Tibial nerve (tissue), 4 donors: ENCODE data around the gene DDX39B. TPM values are rescaled to one million over a fixed set of nuclear protein-coding genes. Genes with fewer than 3 reads are reported as not detected.

Source experiments
- DNase-seq, 2 donors: peaks; one replicate each; pipeline ENCODE4 v3.0.0-alpha.2; 2019; ENCODE audit warnings: low spot score in 2 of 2
- H3K27ac ChIP-seq, 4 donors: fragments of 200-600 bp; sonication (generic) in 3 of 4; one replicate each; pipeline ENCODE4 v1.5.1; 2017 to 2019; ENCODE audit warnings: mild to moderate bottlenecking in 1 of 4
- H3K27me3 ChIP-seq, 2 donors: fragments of 200-600 bp; sonication (generic) in 1 of 2; one replicate each; pipeline versions ENCODE4 v1.5.1 to v1.6.0; 2017 to 2019
- H3K36me3 ChIP-seq, 3 donors: fragments of 200-600 bp; sonication (generic); one replicate each; pipeline ENCODE4 v1.5.1; 2018 to 2019
- H3K4me1 ChIP-seq, 4 donors: fragments of 200-600 bp; sonication (generic) in 3 of 4; one replicate each; pipeline ENCODE4 v1.5.1; 2017 to 2019
- H3K4me3 ChIP-seq, 4 donors: fragments of 200-600 bp; sonication (generic) in 3 of 4; one replicate each; pipeline ENCODE4 v1.5.1; 2017 to 2019; ENCODE audit warnings: mild to moderate bottlenecking in 1 of 4, moderate library complexity in 1 of 4
- H3K9me3 ChIP-seq, 4 donors: fragments of 200-600 bp; sonication (generic) in 3 of 4; one replicate each; pipeline ENCODE4 v1.5.1; 2017 to 2019
- CTCF ChIP-seq, 5 experiments: fragments of 200-600 bp in 3 of 5; fragments of 450-650 bp in 2 of 5; sonication (generic) in 3 of 5; IDR thresholded peaks; one replicate each; pipeline ENCODE4 v1.5.1; 2016 to 2019; ENCODE audit warnings: antibody characterized with exemption in 5 of 5, mild to moderate bottlenecking in 3 of 5, moderate library complexity in 2 of 5
- EP300 ChIP-seq, 2 donors: sonication (generic); formaldehyde crosslinking; IDR thresholded peaks; one replicate each; pipeline ENCODE4 v1.6.1; 2017; ENCODE audit warnings: antibody characterized with exemption in 2 of 2, mild to moderate bottlenecking in 1 of 2
- POLR2A ChIP-seq, 2 donors: fragments of 450-650 bp; IDR thresholded peaks; one replicate each; pipeline ENCODE4 v1.6.1; 2017; ENCODE audit warnings: antibody characterized with exemption in 2 of 2, mild to moderate bottlenecking in 2 of 2, moderate library complexity in 2 of 2
- WGBS, 2 donors: methylation state at CpG; one replicate each; pipeline ENCODE4 v1.1.5; 2018; 5-methylcytosine and 5-hydroxymethylcytosine counted together
- total RNA-seq, 4 donors: library from RNA; depleted of rRNA; stranded (reverse); fragments of >200 nt; gene quantifications; one replicate each; pipeline ENCODE4 v1.1.0, GENCODE V29; 2016

Gene DDX39B
- total RNA-seq, 4 donors from 2014 or later = 306 to 436 (median 358) TPM

GRCh38 chr6:31559958-31560696 lies 18.3 kb upstream of the DDX39B start:
- H3K9me3 ChIP-seq = no peaks in the 10 kb centered on the region
- peaks cover 0 to 29% (median 17%) of the 10 kb centered on the region in 4 donors for H3K4me1 ChIP-seq
- no peaks in the 10 kb centered on the region for H3K27me3 ChIP-seq
- peaks cover 0 to 49% (median 0%) of the 10 kb centered on the region in 3 donors for H3K36me3 ChIP-seq
- DNase-seq = peak in 1 of 2 donors; percentile 34
- 57 to 64% methylated on average over 7 of the region's 7 CpGs for WGBS, 2 donors
- no peak overlapping the region for H3K4me3 ChIP-seq
- TF ChIP-seq EP300 (IDR thresholded peaks at IDR 0.05) (peak in 1 of 2 donors; percentile 42), POLR2A (IDR thresholded peaks at IDR 0.05) (no peak), CTCF (IDR thresholded peaks at IDR 0.05) (no peak)
- H3K27ac ChIP-seq = peak overlapping the region in 3 of 4 donors; percentile 13 to 36 (median 27)

GRCh38 chr6:31559606-31559957 lies 17.8 kb upstream of the DDX39B start:
- peak overlapping the region in 2 of 4 donors; percentile 11 to 13 for H3K27ac ChIP-seq
- no peaks in the 10 kb centered on the region for H3K9me3 ChIP-seq
- H3K4me3 ChIP-seq = no peak overlapping the region
- peaks cover 0 to 29% (median 17%) of the 10 kb centered on the region in 4 donors for H3K4me1 ChIP-seq
- no peak for DNase-seq
- no peak for TF ChIP-seq POLR2A (IDR thresholded peaks at IDR 0.05)
- TF ChIP-seq EP300 (IDR thresholded peaks at IDR 0.05) = no peak
- no peak for TF ChIP-seq CTCF (IDR thresholded peaks at IDR 0.05)
- WGBS, 2 donors = 64 to 82% methylated on average over 4 of the region's 4 CpGs
- H3K36me3 ChIP-seq = peaks cover 0 to 49% (median 0%) of the 10 kb centered on the region in 3 donors
- H3K27me3 ChIP-seq = no peaks in the 10 kb centered on the region

GRCh38 chr6:31558631-31559500 lies 17.1 kb upstream of the DDX39B start:
- Histone ChIP-seq H3K9me3 (no peaks in the 10 kb centered on the region), H3K4me1 (peaks cover 0 to 29% (median 17%) of the 10 kb centered on the region in 4 donors), H3K4me3 (no peak overlapping the region), H3K27ac (peak overlapping the region in 1 of 4 donors; percentile 14), H3K27me3 (no peaks in the 10 kb centered on the region), H3K36me3 (peaks cover 0 to 53% (median 0%) of the 10 kb centered on the region in 3 donors)
- WGBS, 2 donors = 77 to 84% methylated on average over 14 of the region's 14 CpGs
- DNase-seq = peak in 1 of 2 donors; percentile 37
- TF ChIP-seq POLR2A (IDR thresholded peaks at IDR 0.05) = no peak
- TF ChIP-seq CTCF (IDR thresholded peaks at IDR 0.05) = no peak
- TF ChIP-seq EP300 (IDR thresholded peaks at IDR 0.05) = peak in 1 of 2 donors; percentile 16

GRCh38 chr6:31558318-31558625 lies 16.5 kb upstream of the DDX39B start:
- Histone ChIP-seq H3K27ac (peak overlapping the region in 1 of 4 donors; percentile 14), H3K27me3 (no peaks in the 10 kb centered on the region), H3K36me3 (peaks cover 0 to 59% (median 0%) of the 10 kb centered on the region in 3 donors), H3K4me1 (peaks cover 0 to 29% (median 17%) of the 10 kb centered on the region in 4 donors), H3K4me3 (no peak overlapping the region), H3K9me3 (no peaks in the 10 kb centered on the region)
- no peak for TF ChIP-seq POLR2A (IDR thresholded peaks at IDR 0.05)
- TF ChIP-seq CTCF (IDR thresholded peaks at IDR 0.05) = no peak
- TF ChIP-seq EP300 (IDR thresholded peaks at IDR 0.05) = no peak
- no peak for DNase-seq
- WGBS, 2 donors = 87 to 88% methylated on average over 5 to 8 of the region's 8 CpGs
